Effector memory CD8-positive, alpha-beta T cell (primary cell): Measurements from ENCODE around the gene GYPB.
"Not testable (repeated sequence)": the region's sequence is repeated elsewhere in the genome, so short reads cannot be mapped to it uniquely, and the experiment has no call there.

Experiments used
- ATAC-seq: fragments of 150-1000 bp; cut with Tn5 transposase; replicated peaks from 2 replicates; pipeline ENCODE4 v1.10.0; 2021; ENCODE audit warnings: mild to moderate bottlenecking, moderate library complexity
- DNase-seq, 3 experiments: peaks; one replicate each; pipeline ENCODE4 v3.0.0; 2021
- H3K27ac Mint-ChIP-seq, 2 donors: one replicate each; pipeline ENCODE4 v1.8.0; 2022; ENCODE audit warnings: mild to moderate bottlenecking in 2 of 2, mixed read lengths in 2 of 2, moderate library complexity in 2 of 2
- H3K27me3 Mint-ChIP-seq, 2 donors: one replicate each; pipeline ENCODE4 v1.8.0; 2022; ENCODE audit warnings: mixed read lengths in 2 of 2
- H3K36me3 Mint-ChIP-seq: one replicate; pipeline ENCODE4 v1.8.0; 2022; ENCODE audit warnings: mild to moderate bottlenecking, moderate library complexity, mixed read lengths; ENCODE audit not compliant: insufficient read depth
- H3K4me1 Mint-ChIP-seq, 2 donors: one replicate each; pipeline ENCODE4 v1.8.0; 2022; ENCODE audit warnings: low read depth in 2 of 2, mixed read lengths in 2 of 2
- H3K4me3 Mint-ChIP-seq, 2 donors: one replicate each; pipeline ENCODE4 v1.8.0; 2022; ENCODE audit warnings: mild to moderate bottlenecking in 2 of 2, mixed read lengths in 2 of 2, moderate library complexity in 2 of 2
- H3K9me3 Mint-ChIP-seq, 2 donors: one replicate each; pipeline ENCODE4 v1.8.0; 2022; ENCODE audit warnings: mixed read lengths in 2 of 2
- total RNA-seq, 9 experiments: gene quantifications; one replicate each; lab custom pipeline; 2026; lab: John Stamatoyannopoulos, UW

GYPB gene
- 0 reads per million in 9 experiments for total RNA-seq

GRCh38 chr4:144019277-144019676 is at the start of gene GYPB:
Gene GYPB (minus strand): TSS chr4:144019380. CDS start chr4:144019287, 93 bp downstream.
- not testable (repeated sequence) for H3K9me3 Mint-ChIP-seq, H3K4me3 Mint-ChIP-seq, H3K4me1 Mint-ChIP-seq

DNA sequence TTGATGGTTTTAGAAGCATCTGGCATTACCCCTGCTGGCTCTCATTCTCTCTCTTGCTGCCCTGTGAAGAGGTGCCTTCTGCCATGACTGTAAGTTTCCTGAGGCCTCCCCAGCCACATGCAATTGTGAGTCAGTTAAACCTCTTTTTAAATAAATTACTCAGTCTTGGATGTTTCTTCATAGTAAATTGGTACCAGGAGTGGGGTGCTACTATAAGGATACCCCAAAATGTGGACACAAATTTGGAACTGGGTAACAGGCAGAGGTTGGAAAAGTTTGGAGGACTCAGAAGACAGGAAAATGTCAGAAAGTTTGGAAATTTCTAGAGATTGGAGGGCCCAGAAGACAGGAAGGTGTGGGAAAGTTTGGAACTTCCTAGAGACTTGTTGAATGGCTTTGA is 42.4 kb upstream of the GYPB start:
- not testable (repeated sequence) for H3K9me3 Mint-ChIP-seq, H3K4me1 Mint-ChIP-seq, H3K36me3 Mint-ChIP-seq, H3K27me3 Mint-ChIP-seq, H3K4me3 Mint-ChIP-seq, ATAC-seq, DNase-seq, H3K27ac Mint-ChIP-seq

More at GRCh38 chr4:144019277-144019676, at the start of gene GYPB:
- not testable (repeated sequence) for ATAC-seq, H3K27me3 Mint-ChIP-seq, H3K27ac Mint-ChIP-seq, DNase-seq, H3K36me3 Mint-ChIP-seq

DNA sequence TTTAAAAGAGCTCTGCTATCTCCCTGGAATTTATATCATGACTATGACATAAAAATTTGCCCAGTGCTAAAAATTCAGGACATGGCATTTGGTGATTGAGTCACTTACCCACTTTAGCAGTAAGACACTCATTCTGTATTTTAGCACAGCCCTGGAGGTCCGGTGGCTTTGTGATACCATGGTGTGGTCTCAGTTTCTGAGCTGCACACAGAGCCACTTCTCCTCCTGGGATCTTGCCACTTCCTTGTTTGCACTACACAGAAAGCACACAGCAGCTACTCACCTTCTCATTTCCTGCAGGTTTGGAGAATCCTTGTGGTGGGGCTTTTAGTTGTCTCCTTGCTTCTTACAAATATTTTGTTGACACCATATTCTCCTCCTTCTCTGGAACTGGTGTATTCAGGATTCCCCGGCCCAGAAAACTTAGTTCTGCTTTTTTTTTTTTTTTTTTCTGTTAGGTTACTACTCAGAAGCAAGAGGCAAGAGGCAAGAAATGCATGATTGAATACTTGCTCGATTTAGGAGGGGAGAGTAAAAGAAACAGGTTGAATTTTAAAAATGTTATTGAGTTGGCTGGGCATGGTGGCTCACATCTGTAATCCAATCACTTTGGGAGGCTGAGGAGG is 41.2 kb upstream of the GYPB start:
- not testable (repeated sequence) for DNase-seq, H3K9me3 Mint-ChIP-seq, H3K4me3 Mint-ChIP-seq, H3K4me1 Mint-ChIP-seq, ATAC-seq, H3K27ac Mint-ChIP-seq, H3K36me3 Mint-ChIP-seq, H3K27me3 Mint-ChIP-seq

GRCh38 chr4:144056800-144057199 is 37.6 kb upstream of the GYPB start:
- Mint-ChIP-seq H3K36me3 (no peaks in the 10 kb centered on the region), H3K27ac (no peak overlapping the region), H3K4me1 (no peaks in the 10 kb centered on the region), H3K9me3 (peaks cover 0 to 4% of the 10 kb centered on the region in 2 donors), H3K4me3 (no peak overlapping the region), H3K27me3 (no peaks in the 10 kb centered on the region)
- no peak for DNase-seq
- ATAC-seq = no peak

DNA sequence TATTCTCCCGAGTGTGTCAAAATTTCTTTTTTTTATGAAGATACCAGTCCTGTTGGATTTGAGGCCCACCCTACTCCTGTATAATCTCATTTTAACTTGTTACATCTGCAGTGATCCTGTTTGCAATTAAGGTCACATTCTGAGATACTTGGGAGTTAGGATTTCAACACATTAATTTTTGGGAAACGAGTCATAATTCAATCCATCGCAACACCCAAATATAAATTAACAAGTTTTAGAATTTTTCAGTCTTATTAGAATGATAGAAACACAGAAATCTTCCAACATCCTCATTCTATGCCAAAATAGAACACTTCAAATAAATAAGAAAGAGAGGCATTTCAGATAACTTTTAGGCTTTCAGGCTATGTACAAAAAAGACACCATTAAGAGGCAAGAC is 36.2 kb upstream of the GYPB start:
- ATAC-seq, DNase-seq, H3K4me1 Mint-ChIP-seq, H3K4me3 Mint-ChIP-seq, H3K36me3 Mint-ChIP-seq, H3K27ac Mint-ChIP-seq, H3K27me3 Mint-ChIP-seq, H3K9me3 Mint-ChIP-seq: not testable (repeated sequence)

DNA sequence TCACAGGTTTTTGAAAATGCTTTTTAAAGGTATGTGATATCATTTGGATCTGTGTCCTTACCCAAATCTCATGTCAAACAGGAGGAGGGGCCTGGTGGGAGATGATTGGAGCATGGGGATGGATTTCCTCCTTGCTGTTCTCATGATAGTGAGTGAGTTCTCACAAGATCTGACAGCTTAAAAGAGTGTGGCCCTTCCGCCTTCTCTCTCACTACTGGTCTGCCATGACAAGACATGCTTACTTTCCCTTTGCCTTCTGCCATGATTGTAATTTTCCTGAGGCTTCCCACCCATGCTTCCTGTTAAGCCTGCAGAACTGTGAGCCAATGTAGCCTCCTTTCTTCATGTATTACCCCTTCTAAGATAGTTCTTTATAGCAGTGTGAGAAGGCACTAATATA is 32.3 kb upstream of the GYPB start:
- not testable (repeated sequence) for DNase-seq, H3K36me3 Mint-ChIP-seq, H3K27ac Mint-ChIP-seq, H3K4me1 Mint-ChIP-seq, ATAC-seq, H3K27me3 Mint-ChIP-seq, H3K4me3 Mint-ChIP-seq, H3K9me3 Mint-ChIP-seq

GRCh38 chr4:144050631-144051030 is 31.5 kb upstream of the GYPB start:
- not testable (repeated sequence) for H3K4me1 Mint-ChIP-seq, H3K4me3 Mint-ChIP-seq, H3K27me3 Mint-ChIP-seq, H3K36me3 Mint-ChIP-seq, ATAC-seq, DNase-seq, H3K9me3 Mint-ChIP-seq, H3K27ac Mint-ChIP-seq

DNA sequence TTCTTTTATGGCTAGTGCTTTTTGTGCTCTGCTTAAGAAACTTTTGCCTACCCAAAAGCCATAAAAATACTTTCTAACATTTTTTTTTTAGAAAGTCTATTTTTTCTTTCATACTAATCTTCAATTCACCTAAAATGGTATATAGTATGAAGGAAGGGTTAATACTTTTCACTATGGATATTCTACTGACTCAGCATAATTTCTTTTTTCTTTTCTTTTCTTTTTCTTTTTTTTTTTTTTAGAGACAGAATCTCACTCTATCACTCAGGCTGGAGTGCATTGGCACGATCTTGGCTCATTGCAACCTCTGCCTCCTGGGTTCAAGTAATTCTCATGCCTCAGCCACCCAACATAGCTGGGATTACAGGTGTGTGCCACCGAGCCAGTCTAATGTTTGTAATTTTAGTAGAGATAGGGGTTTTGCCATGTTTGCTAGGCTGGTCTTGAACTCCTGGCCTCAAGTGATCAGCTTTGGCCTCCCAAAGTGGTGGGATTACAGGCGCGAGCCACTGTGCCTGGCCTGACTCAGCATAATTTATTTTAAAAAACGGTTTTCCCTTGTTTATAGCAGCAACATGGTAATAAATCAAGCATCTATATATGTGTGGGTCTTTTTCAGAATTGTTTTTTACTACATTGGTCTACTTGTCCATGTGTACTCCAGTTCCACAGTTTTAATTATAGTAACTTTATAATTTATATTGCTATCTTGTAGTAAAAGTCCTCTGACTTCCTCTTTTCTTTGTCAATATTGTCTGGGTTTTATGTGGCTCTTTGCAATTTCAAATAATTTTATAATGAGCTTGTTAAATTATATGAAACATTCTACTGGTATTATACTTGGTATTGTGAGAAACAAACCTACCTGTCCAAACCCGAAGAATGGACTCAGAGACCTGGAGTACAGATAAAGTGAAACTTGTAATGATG is 30.6 kb upstream of the GYPB start:
- not testable (repeated sequence) for H3K4me3 Mint-ChIP-seq, H3K27me3 Mint-ChIP-seq, H3K9me3 Mint-ChIP-seq, H3K36me3 Mint-ChIP-seq, DNase-seq, H3K27ac Mint-ChIP-seq, H3K4me1 Mint-ChIP-seq, ATAC-seq

DNA sequence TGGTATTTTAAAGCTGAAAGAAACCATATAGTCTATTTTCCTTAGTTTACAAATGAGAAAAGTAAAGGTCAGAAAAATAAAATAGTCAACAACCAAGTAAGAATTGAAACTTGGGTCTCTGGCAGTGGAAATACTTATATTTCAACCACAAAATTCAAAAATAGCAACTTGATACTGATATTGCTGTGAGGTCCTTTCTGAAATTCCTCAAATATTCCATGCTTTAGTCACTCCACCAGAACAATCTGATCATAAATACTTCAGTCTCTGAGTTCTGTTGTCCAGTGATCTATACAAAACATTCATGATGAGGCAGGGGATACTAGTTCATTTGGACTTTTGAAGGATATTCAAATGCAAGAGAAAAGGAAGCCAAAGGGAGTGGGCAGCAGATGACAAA is 25.8 kb upstream of the GYPB start:
- not testable (repeated sequence) for H3K9me3 Mint-ChIP-seq, DNase-seq, H3K27ac Mint-ChIP-seq, H3K27me3 Mint-ChIP-seq, H3K36me3 Mint-ChIP-seq, H3K4me1 Mint-ChIP-seq, ATAC-seq, H3K4me3 Mint-ChIP-seq

- not testable (repeated sequence) for H3K36me3 Mint-ChIP-seq, H3K27ac Mint-ChIP-seq, H3K4me1 Mint-ChIP-seq, ATAC-seq, H3K4me3 Mint-ChIP-seq, H3K27me3 Mint-ChIP-seq, H3K9me3 Mint-ChIP-seq, DNase-seq
Observed at GRCh38 chr4:144032580-144032979, 13.4 kb upstream of the GYPB start.

GRCh38 chr4:144031875-144032274 is 12.7 kb upstream of the GYPB start:
- not testable (repeated sequence) for H3K4me3 Mint-ChIP-seq, H3K9me3 Mint-ChIP-seq, H3K27me3 Mint-ChIP-seq, DNase-seq, H3K36me3 Mint-ChIP-seq, H3K4me1 Mint-ChIP-seq, H3K27ac Mint-ChIP-seq, ATAC-seq

DNA sequence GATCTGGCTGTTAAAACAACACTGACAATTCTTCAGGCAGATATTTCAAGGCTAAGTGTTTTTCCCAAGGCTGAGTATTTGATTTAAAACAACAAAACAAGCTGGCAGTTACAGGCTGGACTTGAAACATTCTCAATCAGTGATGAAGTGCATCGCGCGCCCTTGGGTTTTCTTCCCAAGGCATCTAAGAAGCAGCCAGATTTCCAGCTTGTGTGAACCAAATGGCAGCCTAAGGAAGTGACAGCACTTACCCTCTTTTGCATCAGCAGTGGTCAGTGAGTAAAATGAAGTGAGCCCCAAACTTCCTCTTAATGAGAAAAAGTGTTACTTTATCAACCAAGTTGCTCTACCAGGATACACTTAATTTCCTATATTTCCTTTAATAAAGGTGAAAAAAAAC is 12.2 kb upstream of the GYPB start:
- ATAC-seq, DNase-seq, H3K27me3 Mint-ChIP-seq, H3K27ac Mint-ChIP-seq, H3K9me3 Mint-ChIP-seq, H3K4me1 Mint-ChIP-seq, H3K4me3 Mint-ChIP-seq, H3K36me3 Mint-ChIP-seq: not testable (repeated sequence)

GRCh38 chr4:144030708-144031107 is 11.5 kb upstream of the GYPB start:
- H3K4me3 Mint-ChIP-seq, H3K27me3 Mint-ChIP-seq, ATAC-seq, H3K27ac Mint-ChIP-seq, H3K36me3 Mint-ChIP-seq, H3K9me3 Mint-ChIP-seq, H3K4me1 Mint-ChIP-seq, DNase-seq: not testable (repeated sequence)

- H3K9me3 Mint-ChIP-seq, H3K4me3 Mint-ChIP-seq, H3K27ac Mint-ChIP-seq, H3K27me3 Mint-ChIP-seq, DNase-seq, ATAC-seq, H3K36me3 Mint-ChIP-seq, H3K4me1 Mint-ChIP-seq: not testable (repeated sequence)
Observed at GRCh38 chr4:144026682-144027081, 7.5 kb upstream of the GYPB start.
